HCT116 (cell line): ENCODE results near the gene ARFGAP1. TPM values are rescaled to one million over a fixed set of nuclear protein-coding genes. Genes with fewer than 3 reads are reported as not detected.

ENCODE experiments used
- ATAC-seq: fragments of 200-7000 bp; cut with Tn5 transposase; 2 replicates; pipeline ENCODE4 v1.9.1; 2020; ENCODE audit warnings: mild to moderate bottlenecking, moderate library complexity
- BruUV-seq: library from RNA; stranded (reverse); fragments of 400-500 nt; replicated peaks from 2 replicates; lab custom pipeline; 2021; lab: Mats Ljungman, UMichigan
- CTCF ChIA-PET: fragments of 300-600 bp; sonication (Branson Sonifier 250); formaldehyde crosslinking; loops from one replicate; lab custom pipeline; 2021; ENCODE audit warnings: antibody characterized with exemption; lab: Charles Lee
- POLR2A ChIA-PET: fragments of 300-600, 350-600 bp; sonication (Branson Sonifier 250); formaldehyde crosslinking; loops from one replicate; lab custom pipeline; 2021; ENCODE audit warnings: antibody characterized with exemption; lab: Charles Lee
- RAD21 ChIA-PET, 2 experiments: fragments of 300-600 bp; sonication (Branson Sonifier 250); formaldehyde crosslinking; loops; one replicate each; lab custom pipeline; 2023; ENCODE audit warnings: low total read pairs in 2 of 2; ENCODE audit not compliant: uncharacterized antibody in 2 of 2, unreplicated experiment in 2 of 2, low non-redundant PET in 1 of 2; lab: Charles Lee
- DNase-seq: peaks from one replicate; pipeline ENCODE4 v3.0.0-alpha.2; 2010; ENCODE audit warnings: low read depth, low spot score
- H2AFZ ChIP-seq: fragments of 200-600 bp; shearing (Covaris generic), sonication (generic); 2 replicates; pipeline ENCODE4 v1.6.1; 2017; ENCODE audit warnings: low read depth, mixed run types, mixed read lengths, antibody characterized with exemption, low read length; ENCODE audit not compliant: poor library complexity, severe bottlenecking
- H3K27ac ChIP-seq: 2 replicates; pipeline ENCODE4 v1.5.1; 2012; ENCODE audit warnings: low read depth, low read length
- H3K27me3 ChIP-seq: fragments of 200-600 bp; sonication (generic); 2 replicates; pipeline ENCODE4 v1.6.1; 2016; ENCODE audit warnings: mixed run types, low read length, mixed read lengths; ENCODE audit not compliant: insufficient read depth
- H3K36me3 ChIP-seq, 2 experiments: fragments of 200-500 bp in 1 of 2; fragments of 200-600 bp in 1 of 2; sonication (Bioruptor generic) in 1 of 2; sonication (generic) in 1 of 2; 2 replicates each; pipeline versions ENCODE4 v1.5.1 to v1.6.1; 2014 to 2016; ENCODE audit warnings: low read length in 2 of 2, inconsistent platforms in 1 of 2, mixed read lengths in 1 of 2, mixed run types in 1 of 2; ENCODE audit not compliant: insufficient read depth in 2 of 2, control insufficient read depth in 1 of 2
- H3K4me1 ChIP-seq, 2 experiments: fragments of 200-600 bp in 1 of 2; sonication (generic) in 1 of 2; 2 replicates each; pipeline versions ENCODE4 v1.5.1 to v1.6.1; 2012 to 2017; ENCODE audit warnings: low read length in 2 of 2, inconsistent platforms in 1 of 2, mild to moderate bottlenecking in 1 of 2, mixed read lengths in 1 of 2, mixed run types in 1 of 2, moderate library complexity in 1 of 2; ENCODE audit not compliant: insufficient read depth in 2 of 2, control insufficient read depth in 1 of 2
- H3K4me2 ChIP-seq: fragments of 200-600 bp; sonication (generic); 2 replicates; pipeline ENCODE4 v1.6.1; 2017; ENCODE audit warnings: mixed run types, low read length, mixed read lengths
- H3K4me3 ChIP-seq, 2 experiments: fragments of 200-600 bp in 1 of 2; sonication (generic) in 1 of 2; replicated peaks in 1 of 2; 2 replicates each; pipeline ENCODE4 v1.5.1; 2011 to 2016; ENCODE audit warnings: low read length in 2 of 2, control low read depth in 1 of 2, low read depth in 1 of 2, mild to moderate bottlenecking in 1 of 2, mixed read lengths in 1 of 2, mixed run types in 1 of 2
- H3K79me2 ChIP-seq: fragments of 200-600 bp; sonication (generic); 2 replicates; pipeline ENCODE4 v1.6.1; 2017; ENCODE audit warnings: mild to moderate bottlenecking, mixed run types, low read length, moderate library complexity, mixed read lengths; ENCODE audit not compliant: insufficient read depth
- H3K9ac ChIP-seq: fragments of 200-600 bp; sonication (generic); 2 replicates; pipeline ENCODE4 v1.6.1; 2016; ENCODE audit warnings: low read length, mixed read lengths
- H3K9me2 ChIP-seq: fragments of 200-600 bp; sonication (generic), shearing (Covaris generic); 2 replicates; pipeline ENCODE4 v1.6.1; 2017; ENCODE audit warnings: mixed run types, mild to moderate bottlenecking, moderate library complexity; ENCODE audit not compliant: insufficient read depth
- H3K9me3 ChIP-seq, 2 experiments: fragments of 200-500 bp in 1 of 2; fragments of 200-600 bp in 1 of 2; sonication (Bioruptor generic) in 1 of 2; sonication (generic) in 1 of 2; 2 replicates each; pipeline ENCODE4 v1.6.1; 2014 to 2017; ENCODE audit warnings: low read length in 2 of 2, mixed read lengths in 2 of 2, inconsistent platforms in 1 of 2, low read depth in 1 of 2, mild to moderate bottlenecking in 1 of 2, mixed run types in 1 of 2, moderate library complexity in 1 of 2; ENCODE audit not compliant: control insufficient read depth in 1 of 2, insufficient read depth in 1 of 2
- H4K20me1 ChIP-seq: fragments of 200-600 bp; sonication (generic), shearing (Covaris generic); 2 replicates; pipeline ENCODE4 v1.6.1; 2017; ENCODE audit warnings: mixed run types, mild to moderate bottlenecking, moderate library complexity; ENCODE audit not compliant: insufficient read depth
- CBX3 ChIP-seq: IDR thresholded peaks from 2 replicates; pipeline ENCODE4 v1.6.1; 2012; ENCODE audit warnings: low read depth
- CEBPB ChIP-seq: IDR thresholded peaks from 2 replicates; pipeline ENCODE4 v1.6.1; 2012; ENCODE audit warnings: low read depth
- EGR1 ChIP-seq: IDR thresholded peaks from 2 replicates; pipeline ENCODE4 v1.6.1; 2012; ENCODE audit warnings: low read depth
- JUND ChIP-seq: IDR thresholded peaks from 2 replicates; pipeline ENCODE4 v1.6.1; 2012
- POLR2A ChIP-seq: IDR thresholded peaks from 2 replicates; pipeline ENCODE4 v1.7.0; 2011; ENCODE audit warnings: borderline replicate concordance; ENCODE audit not compliant: insufficient read depth, insufficient read length; ENCODE audit errors: extremely low read depth
- ZFX ChIP-seq: fragments of 450-650 bp; IDR thresholded peaks from 2 replicates; pipeline ENCODE4 v1.6.1; 2017
- intact Hi-C: fragments of 100-400 bp; cut with micrococcal nuclease; formaldehyde crosslinking; loops from 2 replicates; pipeline ENCODE4 v1.10.0; 2022
- total RNA-seq: library from RNA; stranded (reverse); gene quantifications from one replicate; pipeline ENCODE4 v1.2.1, GENCODE V29; 2021; ENCODE audit not compliant: unreplicated experiment
- TF ChIP-seq, protein P1 (sequence below): IDR thresholded peaks from 2 replicates; pipeline ENCODE4 v1.6.1; 2011; ENCODE audit warnings: mild to moderate bottlenecking, low read length, moderate library complexity; ENCODE audit not compliant: insufficient replicate concordance; ENCODE audit errors: extremely low read depth

Gene ARFGAP1
- total RNA-seq, 1 experiment from 2014 or later, result 94.4 TPM

DNA sequence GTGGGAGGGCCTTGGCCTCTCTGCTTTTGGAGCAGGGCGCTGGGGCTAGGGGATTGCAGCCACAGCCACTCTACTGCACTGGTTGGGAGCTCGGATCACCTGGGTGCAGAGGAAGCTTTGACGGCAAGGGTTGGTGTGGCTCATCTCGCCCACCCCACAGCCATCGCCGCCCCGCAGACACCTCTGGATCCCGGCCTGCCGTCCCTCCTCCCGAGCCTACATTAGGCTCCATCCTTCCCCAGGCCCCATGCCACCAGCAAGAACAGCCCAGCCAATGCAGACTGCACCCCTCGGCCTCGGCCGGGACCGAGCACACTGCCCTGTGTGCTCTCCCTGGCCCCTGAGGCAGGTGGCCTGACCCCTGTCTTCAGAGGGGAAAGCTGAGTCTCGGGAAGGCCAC lies 12.1 kb upstream of the ARFGAP1 start:
- intact Hi-C loops, result no loop called here
- H3K79me2 ChIP-seq, result no peaks in the 10 kb centered on the region
- H3K4me1 ChIP-seq, result no peaks in the 10 kb centered on the region
- ChIA-PET POLR2A (no interaction called here), CTCF (no interaction called here), RAD21 (no interaction called here)
- TF ChIP-seq EGR1 (no peak), CBX3 (no peak), ZFX (no peak), CEBPB (no peak), POLR2A (no peak)
- TF ChIP-seq, protein P1, sequence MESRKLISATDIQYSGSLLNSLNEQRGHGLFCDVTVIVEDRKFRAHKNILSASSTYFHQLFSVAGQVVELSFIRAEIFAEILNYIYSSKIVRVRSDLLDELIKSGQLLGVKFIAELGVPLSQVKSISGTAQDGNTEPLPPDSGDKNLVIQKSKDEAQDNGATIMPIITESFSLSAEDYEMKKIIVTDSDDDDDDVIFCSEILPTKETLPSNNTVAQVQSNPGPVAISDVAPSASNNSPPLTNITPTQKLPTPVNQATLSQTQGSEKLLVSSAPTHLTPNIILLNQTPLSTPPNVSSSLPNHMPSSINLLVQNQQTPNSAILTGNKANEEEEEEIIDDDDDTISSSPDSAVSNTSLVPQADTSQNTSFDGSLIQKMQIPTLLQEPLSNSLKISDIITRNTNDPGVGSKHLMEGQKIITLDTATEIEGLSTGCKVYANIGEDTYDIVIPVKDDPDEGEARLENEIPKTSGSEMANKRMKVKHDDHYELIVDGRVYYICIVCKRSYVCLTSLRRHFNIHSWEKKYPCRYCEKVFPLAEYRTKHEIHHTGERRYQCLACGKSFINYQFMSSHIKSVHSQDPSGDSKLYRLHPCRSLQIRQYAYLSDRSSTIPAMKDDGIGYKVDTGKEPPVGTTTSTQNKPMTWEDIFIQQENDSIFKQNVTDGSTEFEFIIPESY, result no peak
- no peaks in the 10 kb centered on the region for H3K27me3 ChIP-seq
- no TSS peak for BruUV-seq
- no peak for DNase-seq
- H3K36me3 ChIP-seq, result no peaks in the 10 kb centered on the region
- H3K9ac ChIP-seq, result no peak overlapping the region
- no peaks in the 10 kb centered on the region for H3K9me3 ChIP-seq
- no peak overlapping the region for H3K4me2 ChIP-seq
- H4K20me1 ChIP-seq, result no peaks in the 10 kb centered on the region
- no peak overlapping the region for H2AFZ ChIP-seq
- H3K27ac ChIP-seq, result no peak overlapping the region
- no peaks in the 10 kb centered on the region for H3K9me2 ChIP-seq
- no peak for ATAC-seq
- no peak overlapping the region for H3K4me3 ChIP-seq

DNA sequence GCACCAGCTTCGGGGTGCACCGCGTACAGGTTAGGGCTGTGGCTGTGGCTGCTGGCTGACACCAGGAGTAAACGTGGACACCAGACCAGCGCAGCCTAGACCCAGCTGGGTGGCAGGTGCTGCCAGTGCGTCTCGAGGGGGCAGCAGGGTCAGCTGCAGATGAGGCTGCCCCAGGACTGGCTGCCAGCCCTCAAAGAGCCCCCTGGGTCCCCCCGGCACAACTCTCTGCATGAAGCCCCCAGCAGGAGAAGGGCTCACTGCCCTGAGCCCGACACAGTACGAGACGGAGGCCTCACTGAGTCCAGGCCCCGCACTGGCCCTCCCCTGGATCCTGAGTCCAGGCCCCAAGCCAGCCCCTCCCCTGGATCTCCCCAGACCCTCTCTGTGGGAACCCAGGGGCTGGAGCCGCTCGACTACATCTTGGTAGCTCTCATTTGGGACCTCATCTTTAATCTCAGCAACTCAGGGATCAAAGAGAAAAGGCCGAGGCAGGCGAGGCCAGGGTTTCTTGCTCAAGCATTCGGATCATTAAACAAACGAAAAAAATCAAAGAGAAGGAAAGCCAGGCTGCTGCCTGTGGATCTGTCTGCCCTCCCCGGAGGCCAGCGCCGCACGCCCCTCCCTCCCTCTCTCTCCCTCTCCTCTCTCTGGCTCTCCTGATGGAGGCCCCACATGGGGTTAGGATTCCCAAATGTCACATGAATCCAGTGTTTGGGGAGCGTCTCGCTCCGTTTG lies 11.4 kb upstream of the ARFGAP1 start:
- H3K27me3 ChIP-seq, result no peaks in the 10 kb centered on the region
- CTCF ChIA-PET, result no interaction called here
- intact Hi-C loops, result no loop called here

More for the DNA sequence above, 11.4 kb upstream of the ARFGAP1 start:
- H2AFZ ChIP-seq, result no peak overlapping the region
- no peak for ATAC-seq
- no peak overlapping the region for H3K9ac ChIP-seq
- no peaks in the 10 kb centered on the region for H3K9me2 ChIP-seq
- BruUV-seq, result no TSS peak
- no peaks in the 10 kb centered on the region for H4K20me1 ChIP-seq
- H3K4me3 ChIP-seq, result no peak overlapping the region
- no peaks in the 10 kb centered on the region for H3K36me3 ChIP-seq
- no peaks in the 10 kb centered on the region for H3K9me3 ChIP-seq
- TF ChIP-seq JUND (no peak), CBX3 (no peak)
- TF ChIP-seq, protein P1, result no peak
- TF ChIP-seq, all 23 proteins: peak for 0
- Histone ChIP-seq H3K4me1 (no peaks in the 10 kb centered on the region), H3K27ac (no peak overlapping the region), H3K4me2 (no peak overlapping the region), H3K79me2 (no peaks in the 10 kb centered on the region)
- POLR2A ChIA-PET, result no interaction called here
- RAD21 ChIA-PET, result no interaction called here
- no peak for DNase-seq
